Endodermal cell (in vitro differentiated cells): Measurements from ENCODE around the gene PDE7B. TPM values are rescaled to one million over a fixed set of nuclear protein-coding genes. Genes with fewer than 3 reads are reported as not detected.

Source experiments
- DNase-seq: peaks from one replicate; pipeline ENCODE4 v3.0.0-alpha.2; 2017
- H3K27ac ChIP-seq: 2 replicates; pipeline ENCODE4 v1.5.1; 2013; ENCODE audit warnings: mild to moderate bottlenecking, low read depth, low read length, moderate library complexity
- H3K27me3 ChIP-seq: 2 replicates; pipeline ENCODE4 v1.6.1; 2013; ENCODE audit warnings: mild to moderate bottlenecking, low read length, moderate library complexity; ENCODE audit not compliant: insufficient read depth, control insufficient read depth, poor library complexity, severe bottlenecking
- H3K36me3 ChIP-seq: 2 replicates; pipeline ENCODE4 v1.7.0; 2013; ENCODE audit warnings: mild to moderate bottlenecking, low read length, moderate library complexity; ENCODE audit not compliant: control insufficient read depth, insufficient read depth
- H3K4me1 ChIP-seq: one replicate; pipeline ENCODE4 v1.7.0; 2013; ENCODE audit warnings: low read length; ENCODE audit not compliant: control insufficient read depth, insufficient read depth
- H3K4me3 ChIP-seq: 2 replicates; pipeline ENCODE4 v1.5.1; 2013; ENCODE audit warnings: mild to moderate bottlenecking, low read length, moderate library complexity
- H3K9ac ChIP-seq: 2 replicates; pipeline ENCODE4 v1.6.1; 2013; ENCODE audit warnings: mild to moderate bottlenecking, low read length, moderate library complexity; ENCODE audit not compliant: poor library complexity, severe bottlenecking; ENCODE audit errors: extremely low read depth
- H3K9me3 ChIP-seq: 2 replicates; pipeline ENCODE4 v1.6.1; 2013; ENCODE audit warnings: mild to moderate bottlenecking, low read length, moderate library complexity; ENCODE audit not compliant: control insufficient read depth
- H3K27ac Mint-ChIP-seq: 2 replicates; pipeline ENCODE4 v1.8.0; 2020; ENCODE audit warnings: mixed read lengths
- H3K27me3 Mint-ChIP-seq: 2 replicates; pipeline ENCODE4 v1.8.0; 2021; ENCODE audit warnings: mild to moderate bottlenecking, mixed read lengths; ENCODE audit not compliant: insufficient read depth
- H3K36me3 Mint-ChIP-seq: 2 replicates; pipeline ENCODE4 v1.8.0; 2020; ENCODE audit warnings: low read depth, mixed read lengths
- H3K4me1 Mint-ChIP-seq: 2 replicates; pipeline ENCODE4 v1.8.0; 2020; ENCODE audit warnings: mixed read lengths
- H3K4me3 Mint-ChIP-seq: 2 replicates; pipeline ENCODE4 v1.8.0; 2020; ENCODE audit warnings: mild to moderate bottlenecking, moderate library complexity, mixed read lengths
- H3K9me3 Mint-ChIP-seq: 2 replicates; pipeline ENCODE4 v1.8.0; 2020; ENCODE audit warnings: mild to moderate bottlenecking, mixed read lengths
- CTCF ChIP-seq: fragments of 200-600 bp; sonication (generic); conservative IDR thresholded peaks from 2 replicates; pipeline ENCODE4 v1.5.0; 2021; ENCODE audit warnings: antibody characterized with exemption, mild to moderate bottlenecking
- WGBS, 2 experiments: methylation state at CpG; one replicate each; pipeline versions ENCODE4 v1.1.5 to v1.1.7; 2013; ENCODE audit warnings: missing lambda C conversion rate in 2 of 2, mixed read lengths in 1 of 2; ENCODE audit not compliant: insufficient coverage in 1 of 2, insufficient read length in 1 of 2; 5-methylcytosine and 5-hydroxymethylcytosine counted together
- total RNA-seq, 2 donors: library from RNA; stranded (reverse); fragmentation: NEBNext Ultra II Directional in 1 of 2; extraction: Animal tissue kit (Norgen Biotek cat#: 25700) in 1 of 2; gene quantifications; 2 replicates in 1 of 2; 3 replicates in 1 of 2; pipeline ENCODE4 v1.2.1, GENCODE V29; 2021

Gene PDE7B
- total RNA-seq, 2 donors from 2014 or later: 0.26 TPM; not detected in 1

GRCh38 chr6:136089876-136090275, 238.4 kb downstream of the PDE7B start:
- Histone ChIP-seq H3K27ac (no peak overlapping the region), H3K9me3 (no peaks in the 10 kb centered on the region), H3K36me3 (no peaks in the 10 kb centered on the region), H3K4me3 (no peak overlapping the region), H3K27me3 (no peaks in the 10 kb centered on the region), H3K4me1 (peaks cover 5% of the 10 kb centered on the region), H3K9ac (no peak overlapping the region)
- Mint-ChIP-seq H3K36me3 (peaks cover 3% of the 10 kb centered on the region), H3K4me3 (no peak overlapping the region), H3K27me3 (peaks cover 4% of the 10 kb centered on the region), H3K4me1 (no peaks in the 10 kb centered on the region), H3K9me3 (peaks cover 10% of the 10 kb centered on the region), H3K27ac (no peak overlapping the region)
- no peak for TF ChIP-seq CTCF
- WGBS, 2 experiments: 99 to 100% methylated on average over 3 to 6 of the region's 6 CpGs
- DNase-seq: no peak

GRCh38 chr6:136090929-136091328, 239.4 kb downstream of the PDE7B start:
- peaks cover 3% of the 10 kb centered on the region for H3K36me3 Mint-ChIP-seq
- Histone ChIP-seq H3K27me3 (no peaks in the 10 kb centered on the region), H3K36me3 (no peaks in the 10 kb centered on the region), H3K4me1 (peaks cover 5% of the 10 kb centered on the region), H3K9ac (no peak overlapping the region), H3K27ac (no peak overlapping the region), H3K9me3 (no peaks in the 10 kb centered on the region), H3K4me3 (no peak overlapping the region)
- H3K4me1 Mint-ChIP-seq: no peaks in the 10 kb centered on the region
- 100% methylated on average over 1 of the region's 1 CpG for WGBS, 2 experiments
- H3K27me3 Mint-ChIP-seq: peaks cover 4% of the 10 kb centered on the region
- no peak for TF ChIP-seq CTCF
- peaks cover 10% of the 10 kb centered on the region for H3K9me3 Mint-ChIP-seq
- DNase-seq: no peak
- no peak overlapping the region for H3K4me3 Mint-ChIP-seq
- no peak overlapping the region for H3K27ac Mint-ChIP-seq

GRCh38 chr6:136092897-136093296, 241.4 kb downstream of the PDE7B start:
- no peak for TF ChIP-seq CTCF
- WGBS, 2 experiments: 90 to 100% methylated on average over 2 to 3 of the region's 3 CpGs
- H3K27ac ChIP-seq: no peak overlapping the region

More at GRCh38 chr6:136092897-136093296, 241.4 kb downstream of the PDE7B start:
- Mint-ChIP-seq H3K9me3 (peaks cover 10% of the 10 kb centered on the region), H3K27me3 (peaks cover 7% of the 10 kb centered on the region), H3K36me3 (peaks cover 3% of the 10 kb centered on the region), H3K4me1 (no peaks in the 10 kb centered on the region), H3K27ac (no peak overlapping the region), H3K4me3 (no peak overlapping the region)
- H3K9ac ChIP-seq: no peak overlapping the region
- H3K4me3 ChIP-seq: no peak overlapping the region
- no peak for DNase-seq
- no peaks in the 10 kb centered on the region for H3K27me3 ChIP-seq
- H3K36me3 ChIP-seq: no peaks in the 10 kb centered on the region
- no peaks in the 10 kb centered on the region for H3K9me3 ChIP-seq
- peaks cover 5% of the 10 kb centered on the region for H3K4me1 ChIP-seq
